GM21723 (cell line): ENCODE data around the gene PHLDA3.
A peak's percentile ranks its signal among the peaks of the same experiment; 100 is the strongest.
"Not testable (repeated sequence)": the region's sequence is repeated elsewhere in the genome, so short reads cannot be mapped to it uniquely, and the experiment has no call there.

Experiments
- ATAC-seq: cut with Tn5 transposase; IDR thresholded peaks from one replicate; pipeline ENCODE4 v1.9.1; 2021; ENCODE audit warnings: mild to moderate bottlenecking, moderate library complexity; ENCODE audit not compliant: unreplicated experiment

PHLDA3 gene

GRCh38 chr1:201488830-201489589 lies 20.0 kb upstream of the PHLDA3 start:
- ATAC-seq: no peak

- no peak for ATAC-seq
Measured at GRCh38 chr1:201487742-201488141, 18.8 kb upstream of the PHLDA3 start.

- no peak for ATAC-seq
Measured at GRCh38 chr1:201486187-201486586, 17.2 kb upstream of the PHLDA3 start.

- no peak for ATAC-seq
Measured at GRCh38 chr1:201485184-201485774, 16.3 kb upstream of the PHLDA3 start.

GRCh38 chr1:201483373-201483949 lies 14.5 kb upstream of the PHLDA3 start:
- no peak for ATAC-seq

GRCh38 chr1:201482755-201483154 lies 13.8 kb upstream of the PHLDA3 start:
- no peak for ATAC-seq

GRCh38 chr1:201481761-201482493 lies 12.9 kb upstream of the PHLDA3 start:
- peak; percentile 67 for ATAC-seq

GRCh38 chr1:201481004-201481380 lies 12.0 kb upstream of the PHLDA3 start:
- no peak for ATAC-seq

GRCh38 chr1:201480231-201481003 lies 11.4 kb upstream of the PHLDA3 start:
- peak; percentile 68 for ATAC-seq

- no peak for ATAC-seq
Measured at GRCh38 chr1:201479201-201479730, 10.3 kb upstream of the PHLDA3 start.

GRCh38 chr1:201478666-201479065 lies 9.7 kb upstream of the PHLDA3 start:
- not testable (repeated sequence) for ATAC-seq

GRCh38 chr1:201476670-201477344 lies 7.8 kb upstream of the PHLDA3 start:
- ATAC-seq: no peak

GRCh38 chr1:201475915-201476669 lies 7.1 kb upstream of the PHLDA3 start:
- ATAC-seq: no peak

GRCh38 chr1:201475130-201475529 lies 6.1 kb upstream of the PHLDA3 start:
- ATAC-seq: no peak

GRCh38 chr1:201473296-201473695 lies 4.3 kb upstream of the PHLDA3 start:
- ATAC-seq: no peak

- ATAC-seq: not testable (repeated sequence)
Measured at GRCh38 chr1:201472321-201472720, 3.3 kb upstream of the PHLDA3 start.

- ATAC-seq: no peak
Measured at GRCh38 chr1:201471772-201472171, 2.8 kb upstream of the PHLDA3 start.

GRCh38 chr1:201470581-201470980 lies 1.6 kb upstream of the PHLDA3 start:
- ATAC-seq: no peak

GRCh38 chr1:201469645-201470074 lies 672 bp upstream of the PHLDA3 start:
- ATAC-seq: no peak
